ENCODE results near the gene CNOT3.

Gene CNOT3

GRCh38 chr19:54121259-54121658 is 16.3 kb upstream of the CNOT3 start:
- DNase-seq (ENCODE audit: low spot score) = no peak

- DNase-seq (ENCODE audit: low spot score) = no peak
These were observed 13.9 kb upstream of the CNOT3 start for GRCh38 chr19:54123682-54124081.

GRCh38 chr19:54124393-54124792 is 13.2 kb upstream of the CNOT3 start:
- no peak for DNase-seq (ENCODE audit: low spot score)

GRCh38 chr19:54125713-54126112 is 11.8 kb upstream of the CNOT3 start:
- DNase-seq (ENCODE audit: low spot score) = no peak

GRCh38 chr19:54127688-54128440 is 9.7 kb upstream of the CNOT3 start:
- DNase-seq (ENCODE audit: low spot score) = no peak

GRCh38 chr19:54128441-54128725 is 9.2 kb upstream of the CNOT3 start:
- no peak for DNase-seq (ENCODE audit: low spot score)

- DNase-seq (ENCODE audit: low spot score) = no peak
These were observed 8.6 kb upstream of the CNOT3 start for GRCh38 chr19:54128796-54129616.

GRCh38 chr19:54129617-54129996 is 8.0 kb upstream of the CNOT3 start:
- DNase-seq (ENCODE audit: low spot score) = no peak

- no peak for DNase-seq (ENCODE audit: low spot score)
These were observed 4.1 kb upstream of the CNOT3 start for GRCh38 chr19:54133312-54133956.

GRCh38 chr19:54133957-54134590 is 3.5 kb upstream of the CNOT3 start:
- DNase-seq (ENCODE audit: low spot score) = no peak

- peak; percentile 43 for DNase-seq (ENCODE audit: low spot score)
These were observed 1.3 kb upstream of the CNOT3 start for GRCh38 chr19:54136086-54136863.

- peak; percentile 98 for DNase-seq (ENCODE audit: low spot score)
These were observed 481 bp upstream of the CNOT3 start for GRCh38 chr19:54136864-54137698.

GRCh38 chr19:54138489-54139256 is 1.1 kb downstream of the CNOT3 start:
- DNase-seq (ENCODE audit: low spot score) = no peak

- peak; percentile 56 for DNase-seq (ENCODE audit: low spot score)
These were observed 3.8 kb downstream of the CNOT3 start for GRCh38 chr19:54141356-54141755.

GRCh38 chr19:54142166-54142780 is 4.7 kb downstream of the CNOT3 start:
- DNase-seq (ENCODE audit: low spot score) = no peak

GRCh38 chr19:54145541-54146158 is 8.1 kb downstream of the CNOT3 start:
- no peak for DNase-seq (ENCODE audit: low spot score)

GRCh38 chr19:54147676-54148075 is 10.1 kb downstream of the CNOT3 start:
- no peak for DNase-seq (ENCODE audit: low spot score)

- no peak for DNase-seq (ENCODE audit: low spot score)
These were observed 10.6 kb downstream of the CNOT3 start for GRCh38 chr19:54148158-54148557.

Data from AG20443 (cell line).